Measurements from ENCODE around the gene NDUFS8. TPM values are rescaled to one million over a fixed set of nuclear protein-coding genes. Genes with fewer than 3 reads are reported as not detected.
"Not testable (repeated sequence)": the region's sequence is repeated elsewhere in the genome, so short reads cannot be mapped to it uniquely, and the experiment has no call there.

NDUFS8 gene
- total and polyA plus RNA-seq, 12 donors = 330 to 774 (median 430) TPM

GRCh38 chr11:67993821-67994220 lies 36.7 kb upstream of the NDUFS8 start:
- Histone ChIP-seq H3K27me3 (peaks cover 0 to 19% (median 13%) of the 10 kb centered on the region in 7 donors), H3K4me1 (peaks cover 0 to 11% (median 9%) of the 10 kb centered on the region in 9 donors)
- H3K27ac ChIP-seq; intact Hi-C loops (cut with DNase I); H3K36me3 ChIP-seq; H3K9me3 ChIP-seq; DNase-seq; H3K4me3 ChIP-seq; ATAC-seq: not testable (repeated sequence)
- WGBS, 2 donors = 45 to 52% methylated on average over 12 of the region's 12 CpGs
- peak in 8 of 9 donors; percentile 34 to 61 (median 54) for TF ChIP-seq CTCF (IDR thresholded peaks at IDR 0.05)

GRCh38 chr11:67994387-67994786 lies 36.1 kb upstream of the NDUFS8 start:
- DNase-seq; H3K9me3 ChIP-seq; H3K36me3 ChIP-seq; H3K4me3 ChIP-seq; ATAC-seq; H3K27ac ChIP-seq; intact Hi-C loops (cut with DNase I): not testable (repeated sequence)
- WGBS, 2 donors = 97 to 99% methylated on average over 5 of the region's 5 CpGs
- peaks cover 0 to 11% (median 9%) of the 10 kb centered on the region in 9 donors for H3K4me1 ChIP-seq
- H3K27me3 ChIP-seq = peaks cover 0 to 19% (median 13%) of the 10 kb centered on the region in 7 donors

- Histone ChIP-seq H3K4me1 (peaks cover 0 to 11% (median 9%) of the 10 kb centered on the region in 9 donors), H3K27me3 (peaks cover 0 to 19% (median 13%) of the 10 kb centered on the region in 7 donors)
- ATAC-seq; H3K4me3 ChIP-seq; intact Hi-C loops (cut with DNase I); H3K27ac ChIP-seq; H3K9me3 ChIP-seq; DNase-seq; H3K36me3 ChIP-seq: not testable (repeated sequence)
- 94% methylated on average over 3 of the region's 3 CpGs for WGBS, 2 donors
Measured at GRCh38 chr11:67995129-67995528, 35.4 kb upstream of the NDUFS8 start.

GRCh38 chr11:67995579-67995978 lies 34.9 kb upstream of the NDUFS8 start:
- 87 to 89% methylated on average over 14 of the region's 14 CpGs for WGBS, 2 donors
- DNase-seq = not testable (repeated sequence)

GRCh38 chr11:67996051-67996450 lies 34.4 kb upstream of the NDUFS8 start:
- Histone ChIP-seq H3K4me1 (peaks cover 0 to 8% (median 7%) of the 10 kb centered on the region in 9 donors), H3K27me3 (peaks cover 0 to 16% (median 11%) of the 10 kb centered on the region in 7 donors), H3K36me3 (peaks cover 0 to 8% (median 0%) of the 10 kb centered on the region in 9 donors), H3K4me3 (no peak overlapping the region), H3K9me3 (no peaks in the 10 kb centered on the region), H3K27ac (no peak overlapping the region)
- DNase-seq = no peak
- intact Hi-C loops (cut with DNase I) = no loop called here
- ATAC-seq = no peak
- TF ChIP-seq CTCF (IDR thresholded peaks at IDR 0.05) = no peak
- WGBS, 2 donors = 95% methylated on average over 5 to 13 of the region's 13 CpGs

More at GRCh38 chr11:67995579-67995978, 34.9 kb upstream of the NDUFS8 start:
- intact Hi-C loops (cut with DNase I); H3K36me3 ChIP-seq; H3K9me3 ChIP-seq; ATAC-seq; H3K27ac ChIP-seq; H3K4me3 ChIP-seq: not testable (repeated sequence)
- H3K27me3 ChIP-seq = peaks cover 0 to 19% (median 13%) of the 10 kb centered on the region in 7 donors
- H3K4me1 ChIP-seq = peaks cover 0 to 11% (median 9%) of the 10 kb centered on the region in 9 donors

Data from heart right ventricle (tissue), 16 donors.